Measurements from ENCODE around the gene SLC6A8.

Gene SLC6A8

DNA sequence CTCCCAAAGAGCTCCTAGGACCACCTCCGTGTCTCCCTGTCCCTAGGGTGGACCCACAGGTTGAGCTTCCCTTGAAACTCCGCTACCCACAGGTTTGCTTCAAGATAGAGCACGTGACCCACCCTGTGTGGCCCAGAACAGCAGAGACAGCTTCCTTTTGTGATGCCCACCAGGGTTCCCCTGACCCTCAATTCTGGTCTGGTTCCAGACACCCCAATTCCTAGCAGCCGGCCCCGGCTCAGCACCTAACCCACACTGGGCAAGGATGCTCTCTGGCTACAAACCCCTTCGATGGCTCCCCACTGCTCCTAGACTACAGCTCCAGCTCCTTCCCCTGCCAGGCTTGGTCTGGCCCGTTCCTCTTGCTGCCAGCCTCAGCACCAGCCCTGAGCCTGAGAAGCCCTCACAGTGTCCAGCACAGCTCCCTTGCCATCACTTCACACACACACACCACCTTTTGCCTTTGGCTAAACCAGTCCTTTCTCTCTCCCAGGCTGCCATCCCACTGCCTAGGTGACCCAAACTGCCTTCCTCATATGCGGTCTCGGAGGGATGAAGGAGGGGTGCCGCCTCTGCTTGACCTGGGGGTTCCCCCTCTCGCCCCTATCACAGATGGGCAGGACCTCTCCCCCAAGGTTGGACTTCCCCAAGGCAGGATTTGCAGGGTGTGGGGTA is 20.3 kb upstream of the SLC6A8 start:
- peak overlapping the region; percentile 32; the same call in 1 of the 2 replicates for H3K4me3 ChIP-seq (replicated peaks; ENCODE audit: low read depth, low read length)
- no peaks in the 10 kb centered on the region for H3K36me3 ChIP-seq (ENCODE audit: control insufficient read depth, insufficient read depth, low read length)
- TF ChIP-seq, protein P1, sequence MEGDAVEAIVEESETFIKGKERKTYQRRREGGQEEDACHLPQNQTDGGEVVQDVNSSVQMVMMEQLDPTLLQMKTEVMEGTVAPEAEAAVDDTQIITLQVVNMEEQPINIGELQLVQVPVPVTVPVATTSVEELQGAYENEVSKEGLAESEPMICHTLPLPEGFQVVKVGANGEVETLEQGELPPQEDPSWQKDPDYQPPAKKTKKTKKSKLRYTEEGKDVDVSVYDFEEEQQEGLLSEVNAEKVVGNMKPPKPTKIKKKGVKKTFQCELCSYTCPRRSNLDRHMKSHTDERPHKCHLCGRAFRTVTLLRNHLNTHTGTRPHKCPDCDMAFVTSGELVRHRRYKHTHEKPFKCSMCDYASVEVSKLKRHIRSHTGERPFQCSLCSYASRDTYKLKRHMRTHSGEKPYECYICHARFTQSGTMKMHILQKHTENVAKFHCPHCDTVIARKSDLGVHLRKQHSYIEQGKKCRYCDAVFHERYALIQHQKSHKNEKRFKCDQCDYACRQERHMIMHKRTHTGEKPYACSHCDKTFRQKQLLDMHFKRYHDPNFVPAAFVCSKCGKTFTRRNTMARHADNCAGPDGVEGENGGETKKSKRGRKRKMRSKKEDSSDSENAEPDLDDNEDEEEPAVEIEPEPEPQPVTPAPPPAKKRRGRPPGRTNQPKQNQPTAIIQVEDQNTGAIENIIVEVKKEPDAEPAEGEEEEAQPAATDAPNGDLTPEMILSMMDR (IDR thresholded peaks at IDR 0.05; ENCODE audit: insufficient read depth, low read length, poor library complexity, severe bottlenecking), result no peak
- H3K27me3 ChIP-seq (replicated peaks; ENCODE audit: control insufficient read depth, insufficient read depth, low read length), result no peaks in the 10 kb centered on the region
- DNase-seq (ENCODE audit: extremely low read depth, insufficient read length), result no peak

DNA sequence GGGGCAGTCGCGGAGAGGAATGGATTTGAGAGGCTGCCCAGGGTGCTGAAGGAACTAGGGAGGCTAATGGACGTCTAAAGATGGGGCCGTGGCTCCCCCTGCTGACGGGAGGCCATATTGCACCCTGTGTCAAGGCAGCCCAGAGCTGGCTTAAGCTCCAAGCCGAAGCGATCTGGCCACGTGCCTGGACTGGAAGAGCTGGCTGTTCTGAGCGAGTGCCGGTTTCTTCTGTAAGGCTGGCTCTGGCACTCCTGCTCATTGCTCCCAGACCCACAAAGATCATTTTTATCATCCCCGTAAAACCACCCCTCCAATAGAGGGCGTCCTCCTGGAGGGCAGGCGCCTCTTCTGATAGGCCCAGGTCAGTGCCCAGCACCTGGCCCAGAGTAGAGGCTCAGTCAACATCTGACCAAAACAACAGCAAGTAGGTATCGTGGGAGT is 19.8 kb upstream of the SLC6A8 start:
- Histone ChIP-seq H3K4me3 (replicated peaks; ENCODE audit: low read depth, low read length) (peak overlapping the region; percentile 32; the same call in 1 of the 2 replicates), H3K36me3 (ENCODE audit: control insufficient read depth, insufficient read depth, low read length) (no peaks in the 10 kb centered on the region), H3K27me3 (replicated peaks; ENCODE audit: control insufficient read depth, insufficient read depth, low read length) (no peaks in the 10 kb centered on the region)
- peak; percentile 69 for DNase-seq (ENCODE audit: extremely low read depth, insufficient read length)
- TF ChIP-seq, protein P1 (IDR thresholded peaks at IDR 0.05; ENCODE audit: insufficient read depth, low read length, poor library complexity, severe bottlenecking), result peak; percentile 69

DNA sequence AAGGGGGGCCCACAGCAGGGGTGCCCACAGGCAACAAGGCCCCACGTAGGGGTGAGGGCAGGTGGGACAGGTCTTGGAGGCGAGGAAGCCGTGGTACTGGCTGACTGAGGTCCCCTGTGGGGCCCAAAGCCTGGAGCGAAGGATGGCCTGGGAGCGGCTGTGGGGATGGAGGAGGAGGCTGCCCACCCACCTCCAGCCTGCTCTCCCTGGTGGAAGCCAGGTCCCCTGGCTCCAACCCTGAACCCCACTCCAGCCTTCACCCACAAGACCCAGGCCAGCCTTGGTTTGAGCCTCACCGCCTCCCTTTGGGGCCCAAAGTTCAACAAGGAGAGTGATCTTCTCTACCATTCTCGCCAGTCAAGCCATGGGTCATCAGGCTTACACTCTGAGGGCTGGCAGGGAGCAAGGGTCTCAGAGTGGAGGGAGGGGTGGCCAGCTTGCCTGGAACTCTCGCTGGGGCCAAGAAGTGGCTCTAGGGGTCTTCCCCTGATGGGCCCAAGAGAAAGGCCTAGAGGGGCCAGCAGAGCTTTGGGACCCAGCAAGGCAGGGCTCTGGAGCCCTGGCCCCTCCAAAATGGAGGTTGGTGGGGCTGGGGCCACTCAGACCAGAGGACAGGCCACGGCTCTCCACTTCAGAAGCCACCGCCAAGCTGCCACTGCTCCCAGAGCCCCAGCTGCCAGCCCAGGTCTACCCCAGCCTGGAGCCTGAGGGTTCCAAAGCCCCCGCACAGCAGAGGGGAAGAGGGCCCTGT is 19.1 kb upstream of the SLC6A8 start:
- no peak for DNase-seq (ENCODE audit: extremely low read depth, insufficient read length)
- Histone ChIP-seq H3K4me3 (replicated peaks; ENCODE audit: low read depth, low read length) (no peak overlapping the region), H3K27me3 (replicated peaks; ENCODE audit: control insufficient read depth, insufficient read depth, low read length) (no peaks in the 10 kb centered on the region)

DNA sequence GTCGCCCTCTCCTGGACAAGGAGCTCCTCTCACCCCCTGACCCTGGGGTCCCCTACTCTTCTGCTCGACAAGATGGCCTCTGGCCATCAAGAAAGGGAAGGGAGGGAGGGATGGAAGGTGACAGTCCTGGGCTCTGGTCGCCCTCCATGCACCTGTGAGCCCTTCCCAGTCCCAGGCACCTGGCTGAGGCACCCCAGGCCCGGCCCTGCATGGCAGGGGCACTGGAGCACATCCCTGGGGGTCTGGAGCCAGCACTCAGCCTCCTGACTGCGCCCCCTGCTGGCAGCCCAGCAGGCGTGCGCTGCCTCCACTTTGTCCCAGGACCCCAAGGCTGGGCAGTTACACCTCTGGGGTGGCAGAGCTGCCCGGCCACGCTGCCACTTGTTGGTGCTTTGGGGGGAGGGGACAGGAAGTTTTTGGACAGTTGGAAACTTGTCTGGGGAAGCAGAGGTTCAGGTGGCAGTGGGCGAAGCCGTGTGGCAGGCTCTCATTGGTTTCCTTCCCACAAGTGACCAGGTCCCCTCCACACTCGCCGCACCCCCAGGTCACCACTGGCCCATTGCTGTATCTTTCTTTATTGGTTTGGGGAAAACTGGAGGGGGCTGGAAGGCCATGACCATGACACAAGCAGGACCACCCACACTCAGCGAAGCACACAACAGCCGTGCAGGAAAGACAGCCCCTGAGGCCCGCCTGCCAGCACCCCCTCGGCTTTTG is 18.4 kb upstream of the SLC6A8 start:
- no peaks in the 10 kb centered on the region for H3K36me3 ChIP-seq (ENCODE audit: control insufficient read depth, insufficient read depth, low read length)
- DNase-seq (ENCODE audit: extremely low read depth, insufficient read length), result no peak
- H3K4me3 ChIP-seq (replicated peaks; ENCODE audit: low read depth, low read length), result no peak overlapping the region

More for the DNA sequence above, 19.1 kb upstream of the SLC6A8 start:
- H3K36me3 ChIP-seq (ENCODE audit: control insufficient read depth, insufficient read depth, low read length), result no peaks in the 10 kb centered on the region
- TF ChIP-seq, protein P1 (IDR thresholded peaks at IDR 0.05; ENCODE audit: insufficient read depth, low read length, poor library complexity, severe bottlenecking), result no peak

DNA sequence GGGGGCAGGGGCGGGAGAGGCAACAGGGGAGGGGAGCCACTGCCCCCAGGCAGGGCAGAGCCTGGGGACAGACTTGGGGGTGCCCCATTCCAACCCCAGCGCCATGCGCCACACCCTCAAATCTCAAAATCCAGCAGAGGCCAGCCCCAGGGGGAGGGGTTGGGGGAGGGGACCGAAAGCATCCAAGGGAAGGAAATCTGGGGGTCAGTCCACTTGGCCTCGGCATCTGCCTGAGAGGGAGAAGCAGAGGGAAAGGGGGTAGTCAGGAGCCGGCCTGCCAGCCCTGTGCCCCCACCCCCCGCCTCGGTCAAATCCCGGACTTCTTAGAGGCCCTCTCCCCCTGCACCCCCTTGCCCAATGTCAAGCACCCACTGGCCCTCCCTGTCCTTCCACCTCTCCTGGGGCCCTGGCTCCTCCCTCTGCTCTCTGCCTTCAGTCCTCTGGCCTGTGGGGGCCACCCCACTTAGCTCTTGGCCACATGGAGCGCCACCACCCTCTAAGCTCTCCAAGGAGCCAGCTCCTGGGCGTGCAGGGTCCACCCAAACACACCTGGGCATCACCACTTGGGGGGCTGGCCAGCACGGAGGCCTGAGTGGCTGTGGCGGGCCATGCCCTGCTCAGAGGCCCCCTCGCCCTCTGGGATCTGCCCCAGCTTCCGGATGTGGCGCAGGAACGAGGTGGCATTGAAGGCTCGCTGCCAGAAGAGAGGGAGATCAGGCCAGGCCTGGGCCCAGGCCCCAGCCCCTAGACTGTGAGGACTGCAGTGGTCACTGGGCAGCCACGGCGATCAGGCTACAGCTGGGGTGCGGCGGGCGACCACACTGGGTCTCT is 17.6 kb upstream of the SLC6A8 start:
- Histone ChIP-seq H3K27me3 (replicated peaks; ENCODE audit: control insufficient read depth, insufficient read depth, low read length) (no peaks in the 10 kb centered on the region), H3K36me3 (ENCODE audit: control insufficient read depth, insufficient read depth, low read length) (no peaks in the 10 kb centered on the region), H3K4me3 (replicated peaks; ENCODE audit: low read depth, low read length) (no peak overlapping the region)
- TF ChIP-seq, protein P1 (IDR thresholded peaks at IDR 0.05; ENCODE audit: insufficient read depth, low read length, poor library complexity, severe bottlenecking), result no peak
- DNase-seq (ENCODE audit: extremely low read depth, insufficient read length), result no peak

More for the DNA sequence above, 18.4 kb upstream of the SLC6A8 start:
- TF ChIP-seq, protein P1 (IDR thresholded peaks at IDR 0.05; ENCODE audit: insufficient read depth, low read length, poor library complexity, severe bottlenecking), result peak; percentile 80
- H3K27me3 ChIP-seq (replicated peaks; ENCODE audit: control insufficient read depth, insufficient read depth, low read length), result no peaks in the 10 kb centered on the region
